Endothelial cell of umbilical vein (primary cell): Measurements from ENCODE around the gene PIWIL4. TPM values are rescaled to one million over a fixed set of nuclear protein-coding genes. Genes with fewer than 3 reads are reported as not detected.
"Not testable (repeated sequence)": the region's sequence is repeated elsewhere in the genome, so short reads cannot be mapped to it uniquely, and the experiment has no call there.

Source experiments
- BruUV-seq: library from RNA; stranded (reverse); fragments of 400-500 nt; replicated peaks from 2 replicates; lab custom pipeline; 2021; lab: Mats Ljungman, UMichigan
- CTCF ChIA-PET: fragments of 300-600, 350-600 bp; sonication (Branson Sonifier 250); formaldehyde crosslinking; loops from one replicate; lab custom pipeline; 2021; ENCODE audit warnings: antibody characterized with exemption, inconsistent platforms; lab: Charles Lee
- POLR2A ChIA-PET: fragments of 300-600, 350-600 bp; sonication (Branson Sonifier 250); formaldehyde crosslinking; loops from one replicate; lab custom pipeline; 2021; ENCODE audit warnings: antibody characterized with exemption, inconsistent platforms; lab: Charles Lee
- DNase-seq: peaks from one replicate; pipeline ENCODE4 v3.0.0-alpha.2; 2011; ENCODE audit warnings: low read depth, low spot score
- FAIRE-seq: peaks from 2 replicates; lab custom pipeline; 2011; peaks lifted over from hg19 to GRCh38; lab: Jason Lieb, UNC
- H2AFZ ChIP-seq: 2 replicates; pipeline ENCODE4 v1.6.0; 2012; ENCODE audit warnings: low read depth, low read length, control low read depth, inconsistent platforms
- H3K27ac ChIP-seq: 2 replicates; pipeline ENCODE4 v1.5.1; 2011; ENCODE audit warnings: low read depth, mild to moderate bottlenecking, control low read depth, low read length, moderate library complexity; ENCODE audit not compliant: insufficient read depth
- H3K27me3 ChIP-seq, 2 experiments: 2 replicates each; pipeline versions ENCODE4 v1.6.0 to v1.6.1; 2011; ENCODE audit warnings: low read length in 2 of 2, mixed read lengths in 1 of 2; ENCODE audit not compliant: control insufficient read depth in 2 of 2, insufficient read depth in 2 of 2
- H3K36me3 ChIP-seq, 2 experiments: 2 replicates in 1 of 2; 3 replicates in 1 of 2; pipeline ENCODE4 v1.5.1; 2011; ENCODE audit warnings: low read length in 2 of 2, mild to moderate bottlenecking in 1 of 2, moderate library complexity in 1 of 2; ENCODE audit not compliant: control insufficient read depth in 2 of 2, insufficient read depth in 2 of 2; ENCODE audit errors: extremely low read depth in 1 of 2
- H3K4me1 ChIP-seq: 3 replicates; pipeline ENCODE4 v1.5.1; 2011; ENCODE audit warnings: mild to moderate bottlenecking, low read length; ENCODE audit not compliant: control insufficient read depth, insufficient read depth; ENCODE audit errors: extremely low read depth
- H3K4me2 ChIP-seq: 2 replicates; pipeline ENCODE4 v1.6.1; 2011; ENCODE audit warnings: low read length, control low read depth, mixed read lengths; ENCODE audit not compliant: insufficient read depth
- H3K4me3 ChIP-seq, 3 experiments: fragments of 200-600 bp in 1 of 3; sonication (generic), shearing (Covaris generic) in 1 of 3; replicated peaks in 1 of 3; 2 replicates each; pipeline ENCODE4 v1.5.1; 2011 to 2016; ENCODE audit warnings: control low read depth in 3 of 3, low read length in 3 of 3, mild to moderate bottlenecking in 2 of 3, inconsistent platforms in 1 of 3, low read depth in 1 of 3, moderate library complexity in 1 of 3; ENCODE audit not compliant: insufficient read depth in 1 of 3
- H3K79me2 ChIP-seq: 2 replicates; pipeline ENCODE4 v1.6.0; 2012; ENCODE audit warnings: low read length, inconsistent platforms; ENCODE audit not compliant: control insufficient read depth, insufficient read depth
- H3K9ac ChIP-seq: replicated peaks from 2 replicates; pipeline ENCODE3; 2011; ENCODE audit warnings: low read length, control low read depth; ENCODE audit not compliant: insufficient read depth; ENCODE audit errors: extremely low read depth
- H3K9me1 ChIP-seq: replicated peaks from 3 replicates; pipeline ENCODE4 v1.6.0; 2011; ENCODE audit warnings: mild to moderate bottlenecking, low read length; ENCODE audit not compliant: control insufficient read depth, insufficient read depth; ENCODE audit errors: extremely low read depth
- H3K9me3 ChIP-seq: replicated peaks from 2 replicates; pipeline ENCODE4 v1.5.1; 2012; ENCODE audit warnings: low read length, inconsistent platforms; ENCODE audit not compliant: control insufficient read depth, insufficient read depth
- H4K20me1 ChIP-seq: replicated peaks from 2 replicates; pipeline ENCODE3; 2011; ENCODE audit warnings: mild to moderate bottlenecking, low read length; ENCODE audit not compliant: control insufficient read depth, insufficient read depth; ENCODE audit errors: extremely low read depth
- CTCF ChIP-seq, 2 donors: IDR thresholded peaks; 1 replicate in 1 of 2; 2 replicates in 1 of 2; pipeline ENCODE4 v1.5.1; 2011; ENCODE audit warnings: low read length in 2 of 2, mild to moderate bottlenecking in 2 of 2, moderate library complexity in 2 of 2, control low read depth in 1 of 2, inconsistent platforms in 1 of 2, low read depth in 1 of 2; ENCODE audit not compliant: insufficient read depth in 1 of 2; ENCODE audit errors: extremely low read depth in 1 of 2
- EZH2 ChIP-seq: IDR thresholded peaks from 2 replicates; pipeline ENCODE4 v1.6.1; 2012; ENCODE audit warnings: borderline replicate concordance, low read depth, mild to moderate bottlenecking, moderate library complexity, low read length, inconsistent platforms; ENCODE audit not compliant: severe bottlenecking
- FOS ChIP-seq: IDR thresholded peaks from 2 replicates; pipeline ENCODE4 v1.6.1; 2011; ENCODE audit warnings: mild to moderate bottlenecking, low read length, moderate library complexity, borderline replicate concordance; ENCODE audit not compliant: insufficient read depth
- GATA2 ChIP-seq: IDR thresholded peaks from 2 replicates; pipeline ENCODE4 v1.7.0; 2011; ENCODE audit warnings: low read depth, mild to moderate bottlenecking, moderate library complexity, mixed read lengths, low read length; ENCODE audit not compliant: insufficient read length, insufficient read depth
- JUN ChIP-seq: IDR thresholded peaks from 2 replicates; pipeline ENCODE4 v1.6.1; 2011; ENCODE audit warnings: borderline replicate concordance, low read depth; ENCODE audit not compliant: insufficient read length, insufficient read depth
- MAX ChIP-seq: IDR thresholded peaks from 2 replicates; pipeline ENCODE4 v1.6.1; 2011; ENCODE audit not compliant: insufficient read depth, insufficient read length
- MYC ChIP-seq: IDR thresholded peaks from one replicate; pipeline ENCODE4 v1.6.1; 2011; ENCODE audit warnings: mild to moderate bottlenecking, low read depth, low read length
- POLR2A ChIP-seq: IDR thresholded peaks from 2 replicates; pipeline ENCODE4 v1.6.1; 2012; ENCODE audit warnings: low read depth, mild to moderate bottlenecking, control low read depth, low read length
- POLR2AphosphoS5 ChIP-seq: IDR thresholded peaks from 2 replicates; pipeline ENCODE4 v1.6.1; 2012; ENCODE audit warnings: low read depth, mild to moderate bottlenecking, control low read depth, low read length, moderate library complexity; ENCODE audit not compliant: insufficient read depth
- dilution Hi-C: fragments of 300-500 bp; cut with MboI; formaldehyde crosslinking; loops from one replicate; pipeline ENCODE4 v1.15.0; 2019; ENCODE audit warnings: low sequenced_read_pairs; ENCODE audit not compliant: extremely low pct_ligation_motif_present
- intact Hi-C: fragments of 100-400 bp; cut with micrococcal nuclease; formaldehyde crosslinking; loops from one replicate; pipeline ENCODE4 v1.10.0; 2022
- polyA plus RNA-seq, 4 experiments: library from polyadenylated mRNA; depleted of rRNA in 3 of 4; stranded (reverse) in 3 of 4; unstranded in 1 of 4; fragments of >200 nt; gene quantifications; 2 replicates each; pipeline versions ENCODE4 v1.2.1 to v1.2.3, GENCODE V29; 2011 to 2012; ENCODE audit warnings: missing spikeins in 1 of 4
- total RNA-seq: library from RNA; stranded (reverse); gene quantifications from 2 replicates; pipeline ENCODE4 v1.2.3, GENCODE V29; 2021

The PIWIL4 gene
- total and polyA plus RNA-seq, 2 donors (not counting 3 experiments of a cell fraction or from before 2014, with no cell fraction given) = 0.55 to 0.64 TPM

- H3K4me1 ChIP-seq = peaks cover 1% of the 10 kb centered on the region
- H3K9me1 ChIP-seq = no peaks in the 10 kb centered on the region
- TF ChIP-seq GATA2 (no peak), JUN (no peak), CTCF (IDR thresholded peaks at IDR 0.05; ENCODE audit: extremely low read depth in 1 of 2, insufficient read depth in 1 of 2, low read depth in 1 of 2, low read length in 2 of 2) (no peak), EZH2 (no peak), MAX (no peak), MYC (no peak), FOS (no peak), POLR2A (no peak), POLR2AphosphoS5 (no peak)
- H3K4me2 ChIP-seq = no peak overlapping the region
- H3K27me3 ChIP-seq = no peaks in the 10 kb centered on the region
- no peak overlapping the region for H3K4me3 ChIP-seq
- intact Hi-C loops (no loop called here), dilution Hi-C loops (no loop called here)
- no TSS peak for BruUV-seq
- FAIRE-seq (no peak), DNase-seq (no peak)
- no peak overlapping the region for H2AFZ ChIP-seq
- no peak overlapping the region for H3K9ac ChIP-seq
- H3K79me2 ChIP-seq = no peaks in the 10 kb centered on the region
- no peaks in the 10 kb centered on the region for H3K36me3 ChIP-seq
- ChIA-PET POLR2A (no interaction called here), CTCF (no interaction called here)
- no peaks in the 10 kb centered on the region for H4K20me1 ChIP-seq
- H3K27ac ChIP-seq = no peak overlapping the region
- H3K9me3 ChIP-seq = no peaks in the 10 kb centered on the region
Measured at GRCh38 chr11:94568717-94569116, 1.5 kb downstream of the PIWIL4 start.

GRCh38 chr11:94572975-94573374 is 5.8 kb downstream of the PIWIL4 start:
- H3K27ac ChIP-seq, BruUV-seq, H3K79me2 ChIP-seq, FAIRE-seq, H3K4me2 ChIP-seq, CTCF ChIA-PET, H3K9me3 ChIP-seq, H3K27me3 ChIP-seq, H3K4me1 ChIP-seq, POLR2A ChIA-PET, H3K36me3 ChIP-seq, DNase-seq, intact Hi-C loops, H3K9me1 ChIP-seq, H3K9ac ChIP-seq, H3K4me3 ChIP-seq, H4K20me1 ChIP-seq, dilution Hi-C loops, H2AFZ ChIP-seq: not testable (repeated sequence)
